GM21528 (cell line): Measurements from ENCODE around the gene ATP11A.

ENCODE experiments used
- ATAC-seq: cut with Tn5 transposase; IDR thresholded peaks from one replicate; pipeline ENCODE4 v1.9.1; 2021; ENCODE audit warnings: mild to moderate bottlenecking, moderate library complexity; ENCODE audit not compliant: unreplicated experiment, low FRiP score

Gene ATP11A

GRCh38 chr13:112720814-112721197 lies 31.0 kb downstream of the ATP11A start:
- no peak for ATAC-seq

- ATAC-seq: no peak
Observed at GRCh38 chr13:112721198-112722104, 31.6 kb downstream of the ATP11A start.

GRCh38 chr13:112722433-112723263 lies 32.8 kb downstream of the ATP11A start:
- no peak for ATAC-seq

GRCh38 chr13:112723771-112724170 lies 33.9 kb downstream of the ATP11A start:
- no peak for ATAC-seq

- no peak for ATAC-seq
Observed at GRCh38 chr13:112724788-112725345, 35.0 kb downstream of the ATP11A start.

GRCh38 chr13:112725346-112726015 lies 35.6 kb downstream of the ATP11A start:
- peak; percentile 69 for ATAC-seq

- no peak for ATAC-seq
Observed at GRCh38 chr13:112726016-112726767, 36.4 kb downstream of the ATP11A start.

- ATAC-seq: no peak
Observed at GRCh38 chr13:112727581-112727980, 37.7 kb downstream of the ATP11A start.

- no peak for ATAC-seq
Observed at GRCh38 chr13:112728375-112729126, 38.7 kb downstream of the ATP11A start.

- ATAC-seq: no peak
Observed at GRCh38 chr13:112729408-112729807, 39.6 kb downstream of the ATP11A start.

GRCh38 chr13:112730157-112730671 lies 40.4 kb downstream of the ATP11A start:
- ATAC-seq: no peak

- ATAC-seq: no peak
Observed at GRCh38 chr13:112731667-112732616, 42.1 kb downstream of the ATP11A start.

- ATAC-seq: no peak
Observed at GRCh38 chr13:112732679-112733078, 42.8 kb downstream of the ATP11A start.

GRCh38 chr13:112733112-112733511 lies 43.3 kb downstream of the ATP11A start:
- no peak for ATAC-seq

- no peak for ATAC-seq
Observed at GRCh38 chr13:112733661-112734379, 44.0 kb downstream of the ATP11A start.

- no peak for ATAC-seq
Observed at GRCh38 chr13:112734696-112735547, 45.1 kb downstream of the ATP11A start.
